ENCODE measurements around the gene NRXN3. TPM values are rescaled to one million over a fixed set of nuclear protein-coding genes. Genes with fewer than 3 reads are reported as not detected.

The NRXN3 gene
- total RNA-seq, 4 donors from 2014 or later, result 0.56 to 1.6 (median 1.1) TPM

GRCh38 chr14:79631276-79631675 lies 1461.1 kb downstream of the NRXN3 start:
- intact Hi-C loops (cut with DNase I), result no loop called here
- Histone ChIP-seq H3K4me1 (no peaks in the 10 kb centered on the region), H3K9me3 (no peaks in the 10 kb centered on the region), H3K27me3 (no peaks in the 10 kb centered on the region), H3K4me3 (replicated peaks in 1 of 3) (no peak overlapping the region), H3K36me3 (no peaks in the 10 kb centered on the region), H3K27ac (no peak overlapping the region)
- DNase-seq, result no peak
- TF ChIP-seq POLR2A (IDR thresholded peaks at IDR 0.05), result no peak
- TF ChIP-seq CTCF (IDR thresholded peaks at IDR 0.05), result no peak
- whole genome bisulfite sequencing, 2 donors, result 95 to 98% methylated on average over 13 to 17 of the region's 25 CpGs

GRCh38 chr14:79638672-79639266 lies 1468.6 kb downstream of the NRXN3 start:
- no peak for TF ChIP-seq POLR2A (IDR thresholded peaks at IDR 0.05)
- TF ChIP-seq CTCF (IDR thresholded peaks at IDR 0.05), result no peak
- Histone ChIP-seq H3K4me3 (replicated peaks in 1 of 3) (no peak overlapping the region), H3K27me3 (no peaks in the 10 kb centered on the region), H3K4me1 (no peaks in the 10 kb centered on the region), H3K27ac (no peak overlapping the region), H3K9me3 (no peaks in the 10 kb centered on the region), H3K36me3 (no peaks in the 10 kb centered on the region)
- 78 to 83% methylated on average over 6 of the region's 6 CpGs for WGBS, 2 donors
- no peak for DNase-seq
- intact Hi-C loops (cut with DNase I), result no loop called here

- no peak for DNase-seq
- Histone ChIP-seq H3K9me3 (no peaks in the 10 kb centered on the region), H3K4me1 (no peaks in the 10 kb centered on the region), H3K4me3 (replicated peaks in 1 of 3) (no peak overlapping the region), H3K27me3 (no peaks in the 10 kb centered on the region), H3K36me3 (no peaks in the 10 kb centered on the region), H3K27ac (no peak overlapping the region)
- TF ChIP-seq CTCF (IDR thresholded peaks at IDR 0.05) (no peak), POLR2A (IDR thresholded peaks at IDR 0.05) (no peak)
- intact Hi-C loops (cut with DNase I), result no loop called here
- 46 to 52% methylated on average over 3 of the region's 3 CpGs for WGBS, 2 donors
These were observed 1469.4 kb downstream of the NRXN3 start for GRCh38 chr14:79639613-79640012.

- Histone ChIP-seq H3K27me3 (no peaks in the 10 kb centered on the region), H3K4me3 (replicated peaks in 1 of 3) (no peak overlapping the region), H3K9me3 (no peaks in the 10 kb centered on the region), H3K4me1 (no peaks in the 10 kb centered on the region), H3K27ac (no peak overlapping the region), H3K36me3 (no peaks in the 10 kb centered on the region)
- no peak for DNase-seq
- TF ChIP-seq CTCF (IDR thresholded peaks at IDR 0.05) (no peak), POLR2A (IDR thresholded peaks at IDR 0.05) (no peak)
- intact Hi-C loops (cut with DNase I), result no loop called here
- WGBS, 2 donors, result 100% methylated on average over 2 to 4 of the region's 4 CpGs
These were observed 1471.2 kb downstream of the NRXN3 start for GRCh38 chr14:79641371-79641770.

- no peak for DNase-seq
- 95 to 100% methylated on average over 1 of the region's 1 CpG for WGBS, 2 donors
- Histone ChIP-seq H3K27ac (no peak overlapping the region), H3K36me3 (no peaks in the 10 kb centered on the region), H3K27me3 (no peaks in the 10 kb centered on the region), H3K4me1 (no peaks in the 10 kb centered on the region), H3K9me3 (no peaks in the 10 kb centered on the region), H3K4me3 (replicated peaks in 1 of 3) (no peak overlapping the region)
- intact Hi-C loops (cut with DNase I), result no loop called here
- TF ChIP-seq CTCF (IDR thresholded peaks at IDR 0.05) (no peak), POLR2A (IDR thresholded peaks at IDR 0.05) (no peak)
These were observed 1473.0 kb downstream of the NRXN3 start for GRCh38 chr14:79643132-79643531.
